Measurements from ENCODE around the gene PIP4P1. TPM values are rescaled to one million over a fixed set of nuclear protein-coding genes. Genes with fewer than 3 reads are reported as not detected.

Gene PIP4P1
- total RNA-seq, 2 experiments from 2014 or later, result 83.9 to 107 TPM

DNA sequence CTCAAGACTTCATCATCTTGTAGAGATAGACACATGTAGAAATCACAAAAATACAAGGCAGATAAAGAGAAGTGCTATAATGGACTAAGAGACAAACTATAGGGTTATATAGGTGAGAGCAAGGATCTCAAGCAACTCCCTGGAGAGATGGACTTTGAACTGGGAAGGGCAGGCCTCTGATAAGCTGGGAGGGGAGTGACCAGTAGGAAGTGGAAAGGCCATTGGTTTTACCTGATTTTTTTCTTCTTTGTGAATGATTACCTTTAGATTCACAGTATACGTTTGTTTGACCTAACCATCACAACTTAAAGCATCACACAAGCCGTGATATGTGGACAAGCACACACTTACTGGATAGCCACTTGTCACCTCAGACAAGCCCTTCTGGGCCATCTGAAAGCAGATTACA, 42.7 kb downstream of the PIP4P1 start:
- Mint-ChIP-seq H3K4me3 (no peak overlapping the region), H3K4me1 (ENCODE audit: low read depth) (peaks cover 17% of the 10 kb centered on the region), H3K27me3 (no peaks in the 10 kb centered on the region), H3K27ac (no peak overlapping the region), H3K9me3 (no peaks in the 10 kb centered on the region), H3K36me3 (ENCODE audit: low read depth) (peaks cover 3% of the 10 kb centered on the region)
- TF ChIP-seq, protein P1, sequence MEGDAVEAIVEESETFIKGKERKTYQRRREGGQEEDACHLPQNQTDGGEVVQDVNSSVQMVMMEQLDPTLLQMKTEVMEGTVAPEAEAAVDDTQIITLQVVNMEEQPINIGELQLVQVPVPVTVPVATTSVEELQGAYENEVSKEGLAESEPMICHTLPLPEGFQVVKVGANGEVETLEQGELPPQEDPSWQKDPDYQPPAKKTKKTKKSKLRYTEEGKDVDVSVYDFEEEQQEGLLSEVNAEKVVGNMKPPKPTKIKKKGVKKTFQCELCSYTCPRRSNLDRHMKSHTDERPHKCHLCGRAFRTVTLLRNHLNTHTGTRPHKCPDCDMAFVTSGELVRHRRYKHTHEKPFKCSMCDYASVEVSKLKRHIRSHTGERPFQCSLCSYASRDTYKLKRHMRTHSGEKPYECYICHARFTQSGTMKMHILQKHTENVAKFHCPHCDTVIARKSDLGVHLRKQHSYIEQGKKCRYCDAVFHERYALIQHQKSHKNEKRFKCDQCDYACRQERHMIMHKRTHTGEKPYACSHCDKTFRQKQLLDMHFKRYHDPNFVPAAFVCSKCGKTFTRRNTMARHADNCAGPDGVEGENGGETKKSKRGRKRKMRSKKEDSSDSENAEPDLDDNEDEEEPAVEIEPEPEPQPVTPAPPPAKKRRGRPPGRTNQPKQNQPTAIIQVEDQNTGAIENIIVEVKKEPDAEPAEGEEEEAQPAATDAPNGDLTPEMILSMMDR (IDR thresholded peaks at IDR 0.05), result no peak
- ChIA-PET POLR2A (no interaction called here), CTCF (no interaction called here)
- Histone ChIP-seq H3K36me3 (ENCODE audit: insufficient read depth, low read length) (no peaks in the 10 kb centered on the region), H3K27ac (ENCODE audit: low read depth in 1 of 2, low read length in 2 of 2) (no peak overlapping the region), H3K27me3 (ENCODE audit: control insufficient read depth in 1 of 2, insufficient read depth in 2 of 2, low read length in 2 of 2) (no peaks in the 10 kb centered on the region), H3K4me1 (ENCODE audit: insufficient read depth, low read length) (peaks cover 14% of the 10 kb centered on the region), H3K4me3 (ENCODE audit: low read length) (no peak overlapping the region), H3K9me3 (ENCODE audit: control insufficient read depth in 1 of 2, insufficient read depth in 1 of 2, low read length in 2 of 2) (no peaks in the 10 kb centered on the region)
- intact Hi-C loops (cut with DNase I, micrococcal nuclease), result loop anchor here in 1 of 2 experiments (5.0 kb wide), 2 partner anchors 81 to 114 kb away; no protein-coding TSS in a partner anchor
- no peak for DNase-seq
- ATAC-seq (ENCODE audit: poor library complexity), result no peak

DNA sequence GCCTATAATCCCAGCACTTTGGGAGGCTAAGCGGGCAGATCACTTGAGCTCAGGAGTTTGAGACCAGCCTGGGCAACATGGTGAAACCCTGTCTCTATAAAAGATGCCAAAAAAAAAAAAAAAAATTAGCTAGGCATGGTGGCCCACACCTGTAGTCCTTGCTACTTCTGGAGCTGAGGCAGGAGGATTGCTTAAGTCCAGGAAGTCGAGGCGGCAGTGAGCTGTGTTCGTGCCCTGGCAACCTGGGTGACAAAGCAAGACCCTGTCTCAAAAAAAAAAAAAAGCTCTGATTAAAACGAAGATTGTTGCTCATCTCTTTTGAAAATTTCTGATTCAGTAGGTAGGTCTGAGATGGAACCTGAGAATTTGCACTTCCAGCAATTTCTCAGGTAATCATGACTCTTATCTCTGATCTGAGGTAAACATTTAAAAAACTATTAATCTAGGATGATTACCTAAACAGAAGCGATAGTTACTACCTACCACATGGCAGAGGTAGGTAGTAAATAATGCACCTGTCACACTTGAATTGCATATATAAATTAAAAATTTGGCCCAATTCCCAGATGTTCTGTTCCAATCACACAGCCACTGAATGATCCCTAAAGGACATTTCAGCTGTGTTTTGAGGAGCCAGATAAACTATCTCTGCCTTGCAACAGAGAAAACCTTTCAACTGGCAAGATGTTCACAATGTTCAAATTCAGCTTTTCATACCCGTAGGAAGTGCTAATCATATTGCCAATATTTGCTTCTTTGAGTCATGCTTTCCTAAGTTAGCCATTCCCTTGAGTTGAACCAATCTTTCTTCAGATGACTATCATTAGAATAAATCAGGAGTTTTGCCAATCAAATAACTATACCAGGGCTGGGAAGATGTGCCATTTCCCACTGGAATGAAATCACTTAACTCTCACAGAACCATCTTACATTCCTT, 43.7 kb downstream of the PIP4P1 start:
- Histone ChIP-seq H3K9me3 (ENCODE audit: control insufficient read depth in 1 of 2, insufficient read depth in 1 of 2, low read length in 2 of 2) (no peaks in the 10 kb centered on the region), H3K4me3 (ENCODE audit: low read length) (no peak overlapping the region), H3K4me1 (ENCODE audit: insufficient read depth, low read length) (peaks cover 14% of the 10 kb centered on the region), H3K27ac (ENCODE audit: low read depth in 1 of 2, low read length in 2 of 2) (no peak overlapping the region), H3K36me3 (ENCODE audit: insufficient read depth, low read length) (no peaks in the 10 kb centered on the region), H3K27me3 (ENCODE audit: control insufficient read depth in 1 of 2, insufficient read depth in 2 of 2, low read length in 2 of 2) (no peaks in the 10 kb centered on the region)
- H3K9me3 Mint-ChIP-seq, result no peaks in the 10 kb centered on the region
- no peak overlapping the region for H3K27ac Mint-ChIP-seq
- ChIA-PET CTCF (no interaction called here), POLR2A (interaction anchor here (0.9 kb wide), 1 partner anchor 12 kb away, joined by 3 read pairs; no protein-coding TSS in a partner anchor)
- no peak overlapping the region for H3K4me3 Mint-ChIP-seq
- peaks cover 3% of the 10 kb centered on the region for H3K36me3 Mint-ChIP-seq (ENCODE audit: low read depth)
- TF ChIP-seq, protein P1 (IDR thresholded peaks at IDR 0.05), result no peak
- peaks cover 24% of the 10 kb centered on the region for H3K4me1 Mint-ChIP-seq (ENCODE audit: low read depth)
- intact Hi-C loops (cut with DNase I, micrococcal nuclease), result loop anchor here in 1 of 2 experiments (5.0 kb wide), 2 partner anchors 80 to 115 kb away; no protein-coding TSS in a partner anchor
- DNase-seq (no peak), ATAC-seq (ENCODE audit: poor library complexity) (no peak)
- H3K27me3 Mint-ChIP-seq, result no peaks in the 10 kb centered on the region

DNA sequence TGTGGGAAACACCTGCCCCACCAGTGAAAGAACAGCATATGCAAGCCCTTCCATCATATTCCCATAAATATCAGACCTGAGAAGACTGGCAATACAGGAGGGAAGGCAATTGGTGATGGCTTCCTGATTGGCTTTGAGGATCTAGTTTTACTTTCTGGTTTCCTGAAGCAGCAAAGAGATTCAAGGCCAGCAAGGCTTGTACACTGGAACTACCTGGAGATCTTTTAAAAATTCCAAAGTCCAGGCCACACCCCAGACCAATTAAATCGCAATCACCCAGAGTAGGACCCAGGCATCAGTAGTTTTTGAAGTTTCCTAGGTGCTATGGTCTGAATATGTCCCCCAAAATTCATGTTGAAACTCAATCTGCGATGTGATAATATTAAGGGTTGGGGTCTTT, 45.0 kb downstream of the PIP4P1 start:
- Mint-ChIP-seq H3K4me1 (ENCODE audit: low read depth) (peaks cover 33% of the 10 kb centered on the region), H3K4me3 (no peak overlapping the region), H3K9me3 (no peaks in the 10 kb centered on the region), H3K36me3 (ENCODE audit: low read depth) (peaks cover 3% of the 10 kb centered on the region), H3K27ac (peak overlapping the region; percentile 4), H3K27me3 (no peaks in the 10 kb centered on the region)
- ChIA-PET CTCF (interaction anchor here (0.7 to 2.2 kb wide), 15 partner anchors 14 to 274 kb away, joined by 3 to 14 read pairs (median 4); partner anchors contain the start of genes APEX1, OSGEP, PARP2 and PIP4P1), POLR2A (interaction anchor here (1.0 to 3.9 kb wide), 8 partner anchors 13 to 194 kb away, joined by 3 to 28 read pairs (median 3); partner anchors contain the start of genes APEX1, OSGEP, PARP2 and PIP4P1)
- Histone ChIP-seq H3K36me3 (ENCODE audit: insufficient read depth, low read length) (no peaks in the 10 kb centered on the region), H3K27ac (ENCODE audit: low read depth in 1 of 2, low read length in 2 of 2) (no peak overlapping the region), H3K4me3 (ENCODE audit: low read length) (no peak overlapping the region), H3K27me3 (ENCODE audit: control insufficient read depth in 1 of 2, insufficient read depth in 2 of 2, low read length in 2 of 2) (no peaks in the 10 kb centered on the region), H3K4me1 (ENCODE audit: insufficient read depth, low read length) (peaks cover 14% of the 10 kb centered on the region), H3K9me3 (ENCODE audit: control insufficient read depth in 1 of 2, insufficient read depth in 1 of 2, low read length in 2 of 2) (no peaks in the 10 kb centered on the region)
- ATAC-seq (ENCODE audit: poor library complexity) (no peak), DNase-seq (no peak)
- intact Hi-C loops (cut with DNase I, micrococcal nuclease), result loop anchor here in 1 of 2 experiments (5.0 kb wide), 2 partner anchors 79 to 116 kb away; no protein-coding TSS in a partner anchor
- TF ChIP-seq, protein P1 (IDR thresholded peaks at IDR 0.05), result no peak

Data from CD4-positive, alpha-beta T cell (primary cell).